HepG2 (cell line): ENCODE data around the gene LDLRAP1.
"Not testable (repeated sequence)": the region's sequence is repeated elsewhere in the genome, so short reads cannot be mapped to it uniquely, and the experiment has no call there.

Source experiments
- CREB1 ChIP-seq, 2 experiments: fragments of 450-650 bp in 1 of 2; IDR thresholded peaks; 2 replicates each; pipeline ENCODE4 v1.6.1; 2016 to 2017; ENCODE audit warnings: control low read depth in 1 of 2, mild to moderate bottlenecking in 1 of 2, missing compliant biosample characterization in 1 of 2, missing genetic modification characterization in 1 of 2
- CREBL2 ChIP-seq: sonication (generic); formaldehyde crosslinking; IDR thresholded peaks from 2 replicates; pipeline ENCODE4 v1.8.1; 2023; ENCODE audit warnings: missing genetic modification reagents, mild to moderate bottlenecking, borderline replicate concordance
- CTCF ChIP-seq: sonication (generic); formaldehyde crosslinking; IDR thresholded peaks from 2 replicates; pipeline ENCODE4 v1.5.0; 2020; ENCODE audit warnings: mild to moderate bottlenecking, missing genetic modification reagents, moderate library complexity
- NPAS2 ChIP-seq: sonication (generic); formaldehyde crosslinking; IDR thresholded peaks from 2 replicates; pipeline ENCODE4 v1.8.0; 2022; ENCODE audit warnings: mild to moderate bottlenecking, missing genetic modification reagents, borderline replicate concordance
- POLR2AphosphoS5 ChIP-seq: IDR thresholded peaks from 2 replicates; pipeline ENCODE4 v1.6.1; 2012; ENCODE audit warnings: low read depth, low read length
- RARA ChIP-seq: IDR thresholded peaks from 2 replicates; pipeline ENCODE4 v1.6.1; 2016; ENCODE audit warnings: missing genetic modification reagents, missing compliant biosample characterization
- SNAI1 ChIP-seq: sonication (generic); formaldehyde crosslinking; IDR thresholded peaks from 2 replicates; pipeline ENCODE4 v1.5.0; 2020; ENCODE audit warnings: mild to moderate bottlenecking, missing genetic modification reagents, borderline replicate concordance
- ZBTB26 ChIP-seq: IDR thresholded peaks from 2 replicates; pipeline ENCODE4 v1.6.1; 2016; ENCODE audit warnings: missing compliant biosample characterization, missing genetic modification reagents, borderline replicate concordance
- ZFP41 ChIP-seq: sonication (generic); formaldehyde crosslinking; IDR thresholded peaks from 2 replicates; pipeline ENCODE4 v1.4.0; 2020; ENCODE audit warnings: mild to moderate bottlenecking, missing genetic modification reagents, borderline replicate concordance
- ZZZ3 ChIP-seq: sonication (generic); formaldehyde crosslinking; IDR thresholded peaks from 2 replicates; pipeline ENCODE4 v1.4.0; 2020; ENCODE audit warnings: missing genetic modification reagents, mild to moderate bottlenecking, borderline replicate concordance

DNA sequence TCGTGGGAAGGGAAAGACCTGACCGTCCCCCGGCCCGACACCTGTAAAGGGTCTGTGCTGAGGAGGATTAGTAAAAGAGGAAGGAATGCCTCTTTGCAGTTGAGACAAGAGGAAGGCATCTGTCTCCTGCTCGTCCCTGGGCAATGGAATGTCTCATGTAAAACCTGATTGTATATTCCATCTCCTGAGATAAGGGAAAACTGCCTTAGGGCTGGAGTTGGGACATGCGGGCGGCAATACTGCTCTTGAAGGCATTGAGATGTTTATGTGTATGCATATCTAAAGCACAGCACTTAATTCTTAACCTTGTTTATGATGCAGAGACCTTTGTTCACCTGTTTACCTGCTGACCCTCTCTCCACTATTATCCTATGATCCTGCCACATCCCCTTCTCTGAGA lies 44.8 kb downstream of the LDLRAP1 start:
- not testable (repeated sequence) for TF ChIP-seq ZFP41 (CRISPR knock-in tag); CREB1 (IDR thresholded peaks at IDR 0.05); CREB1 (CRISPR knock-in tag; IDR thresholded peaks at IDR 0.05); POLR2AphosphoS5; NPAS2 (CRISPR knock-in tag); ZBTB26 (CRISPR knock-in tag); ZZZ3 (CRISPR knock-in tag); CREBL2 (CRISPR knock-in tag); CTCF; RARA (CRISPR knock-in tag); SNAI1 (CRISPR knock-in tag)
